Measurements from ENCODE around the gene KRTAP10-7.

- no peak for TF ChIP-seq CTCF (IDR thresholded peaks at IDR 0.05)
- no peak for TF ChIP-seq POLR2A (IDR thresholded peaks at IDR 0.05)
Observed at GRCh38 chr21:44615911-44616590, 15.7 kb downstream of the KRTAP10-7 start.

All from tibial nerve (tissue), 3 donors.